GM12878 (cell line): ENCODE results near the gene SLC6A17. TPM values are rescaled to one million over a fixed set of nuclear protein-coding genes. Genes with fewer than 3 reads are reported as not detected.

Experiments used
- ATAC-seq: fragments of 200-7000 bp; cut with Tn5 transposase; 3 replicates; pipeline ENCODE4 v1.9.1; 2020; ENCODE audit warnings: mild to moderate bottlenecking, moderate library complexity
- BruUV-seq: library from RNA; stranded (reverse); fragments of 400-500 nt; replicated peaks from 2 replicates; lab custom pipeline; 2021; lab: Mats Ljungman, UMichigan
- CTCF ChIA-PET: fragments of 300-600 bp; sonication (Branson Sonifier 250); formaldehyde crosslinking; extraction: SDS; loops from one replicate; lab custom pipeline; 2021; ENCODE audit warnings: inconsistent platforms; lab: Yijun Ruan, JAX
- POLR2A ChIA-PET: fragments of 350-600 bp; formaldehyde crosslinking; extraction: SDS; loops from one replicate; lab custom pipeline; 2021; ENCODE audit warnings: inconsistent platforms; lab: Charles Lee
- RAD21 ChIA-PET: fragments of 300-600 bp; sonication (Branson Sonifier 250); formaldehyde crosslinking; loops from one replicate; lab custom pipeline; 2023; ENCODE audit warnings: antibody characterized with exemption; ENCODE audit not compliant: unreplicated experiment; lab: Charles Lee
- SMC1A ChIA-PET: fragments of 300-600 bp; sonication (Branson Sonifier 250); formaldehyde crosslinking; loops from one replicate; lab custom pipeline; 2023; ENCODE audit not compliant: unreplicated experiment, uncharacterized antibody; lab: Charles Lee
- DNase-seq: peaks from one replicate; pipeline ENCODE4 v3.0.0-alpha.2; 2011; ENCODE audit warnings: low read depth, low spot score
- FAIRE-seq: peaks from 3 replicates; lab custom pipeline; 2011; peaks lifted over from hg19 to GRCh38; lab: Jason Lieb, UNC
- H2AFZ ChIP-seq: 2 replicates; pipeline ENCODE4 v1.6.0; 2011; ENCODE audit warnings: low read depth, low read length, control low read depth; ENCODE audit not compliant: control insufficient read depth
- H3K27ac ChIP-seq: 2 replicates; pipeline ENCODE4 v1.5.1; 2011; ENCODE audit warnings: control low read depth; ENCODE audit not compliant: control insufficient read depth, insufficient read depth
- H3K27me3 ChIP-seq, 2 experiments: replicated peaks in 1 of 2; 2 replicates each; pipeline versions ENCODE4 v1.6.0 to v1.6.1; 2011; ENCODE audit warnings: low read length in 1 of 2; ENCODE audit not compliant: control insufficient read depth in 2 of 2, insufficient read depth in 2 of 2
- H3K36me3 ChIP-seq, 2 experiments: 2 replicates each; pipeline ENCODE4 v1.5.1; 2011; ENCODE audit warnings: low read length in 1 of 2; ENCODE audit not compliant: control insufficient read depth in 2 of 2, insufficient read depth in 2 of 2
- H3K4me1 ChIP-seq: 2 replicates; pipeline ENCODE4 v1.6.1; 2011; ENCODE audit warnings: mild to moderate bottlenecking, low read length, moderate library complexity, mixed read lengths; ENCODE audit not compliant: control insufficient read depth, insufficient read depth
- H3K4me2 ChIP-seq: 2 replicates; pipeline ENCODE4 v1.6.0; 2011; ENCODE audit warnings: control low read depth; ENCODE audit not compliant: control insufficient read depth, insufficient read depth
- H3K4me3 ChIP-seq: fragments of 200-600 bp; sonication (generic); 2 replicates; pipeline ENCODE4 v1.5.1; 2016
- H3K79me2 ChIP-seq: 2 replicates; pipeline ENCODE4 v1.6.0; 2011; ENCODE audit warnings: low read length; ENCODE audit not compliant: control insufficient read depth, insufficient read depth
- H3K9ac ChIP-seq: 2 replicates; pipeline ENCODE4 v1.8.0; 2011; ENCODE audit warnings: low read length, control low read depth, mixed read lengths; ENCODE audit not compliant: control insufficient read depth, insufficient read depth
- H3K9me3 ChIP-seq: replicated peaks from 3 replicates; pipeline ENCODE4 v1.5.1; 2011; ENCODE audit warnings: mild to moderate bottlenecking, low read length; ENCODE audit not compliant: control insufficient read depth, insufficient read depth
- H4K20me1 ChIP-seq: 2 replicates; pipeline ENCODE4 v1.6.0; 2011; ENCODE audit not compliant: control insufficient read depth, insufficient read depth
- EP300 ChIP-seq, 2 experiments: fragments of 150-350 bp in 1 of 2; IDR thresholded peaks; 2 replicates each; pipeline ENCODE4 v1.6.1; 2011 to 2012; ENCODE audit warnings: low read depth in 2 of 2, low read length in 2 of 2, borderline replicate concordance in 1 of 2, improper control_type of control experiment in 1 of 2, inconsistent platforms in 1 of 2; ENCODE audit not compliant: control insufficient read depth in 1 of 2
- IRF5 ChIP-seq: fragments of 450-650 bp; IDR thresholded peaks from 2 replicates; pipeline ENCODE4 v1.6.1; 2017; ENCODE audit warnings: borderline replicate concordance
- MTA3 ChIP-seq: IDR thresholded peaks from 2 replicates; pipeline ENCODE4 v1.6.1; 2012; ENCODE audit warnings: low read length, inconsistent platforms, borderline replicate concordance
- PRDM15 ChIP-seq: fragments of 450-650 bp; formaldehyde crosslinking; IDR thresholded peaks from 2 replicates; pipeline ENCODE4 v1.4.0; 2020; ENCODE audit warnings: mild to moderate bottlenecking, moderate library complexity
- RUNX3 ChIP-seq: IDR thresholded peaks from 2 replicates; pipeline ENCODE4 v1.6.1; 2012; ENCODE audit warnings: low read length, inconsistent platforms
- YBX1 ChIP-seq: fragments of 450-650 bp; IDR thresholded peaks from 2 replicates; pipeline ENCODE4 v1.6.1; 2016; ENCODE audit warnings: antibody characterized with exemption
- ZNF687 ChIP-seq: fragments of 450-650 bp; IDR thresholded peaks from 2 replicates; pipeline ENCODE4 v1.6.1; 2017; ENCODE audit warnings: mild to moderate bottlenecking, moderate library complexity
- whole genome bisulfite sequencing: methylation state at CpG from one replicate; pipeline ENCODE4 v1.1.6; 2016; ENCODE audit warnings: low lambda C conversion rate; ENCODE audit not compliant: insufficient replicate concordance, insufficient coverage; ENCODE audit errors: missing lambda C conversion rate; 5-methylcytosine and 5-hydroxymethylcytosine counted together
- in situ Hi-C: fragments of 300-500 bp; cut with MboI; formaldehyde crosslinking; loops from 9 replicates; pipeline ENCODE4 v1.14.3; 2018; ENCODE audit warnings: mixed read lengths
- intact Hi-C: fragments of 100-400 bp; cut with micrococcal nuclease; formaldehyde crosslinking; loops from one replicate; pipeline ENCODE4 v1.14.2; 2022; ENCODE audit not compliant: unreplicated experiment
- polyA plus RNA-seq, 11 experiments: library from polyadenylated mRNA; depleted of rRNA in 4 of 11; unstranded in 6 of 11; stranded (reverse) in 5 of 11; fragments of >200 nt; fragmentation: Nextera tagmentation in 4 of 11; fragmentation: Illumina TruSeq in 1 of 11; extraction: Ambion mirVana in 4 of 11; extraction: Trizol in 1 of 11; gene quantifications; 1 replicate in 1 of 11; 2 replicates in 10 of 11; pipeline versions ENCODE4 v1.2.1 to v1.2.3, GENCODE V29; 2011 to 2016; ENCODE audit warnings: inconsistent platforms in 2 of 11, missing spikeins in 2 of 11, low read depth in 1 of 11
- total RNA-seq, 4 experiments: library from RNA; depleted of rRNA in 3 of 4; stranded (reverse); fragments of >200 nt in 3 of 4; fragmentation: Illumina TruSeq in 1 of 4; extraction: Trizol in 1 of 4; gene quantifications; 2 replicates each; pipeline versions ENCODE4 v1.2.1 to v1.2.3, GENCODE V29; 2013 to 2021

Gene SLC6A17
- total and polyA plus RNA-seq, 10 of the 15 experiments (the other 5 are each of a cell fraction or from before 2014, with no cell fraction given) = not detected

- TF ChIP-seq ZNF687 = no peak
These were observed 54.9 kb downstream of the SLC6A17 start (continued) for GRCh38 chr1:110205156-110205555.

GRCh38 chr1:110205591-110206155, 55.4 kb downstream of the SLC6A17 start:
- CTCF ChIA-PET = interaction anchor here (0.5 to 18.8 kb wide), 11 partner anchors 10 to 292 kb away, joined by 3 to 753 read pairs (median 62); partner anchors contain the start of genes LAMTOR5 and RBM15
- TF ChIP-seq RUNX3 (no peak), YBX1 (no peak), MTA3 (no peak), PRDM15 (no peak), IRF5 (no peak), EP300 (IDR thresholded peaks at IDR 0.05; ENCODE audit: borderline replicate concordance in 1 of 2, control insufficient read depth in 1 of 2, low read depth in 2 of 2, low read length in 2 of 2) (no peak)

More at GRCh38 chr1:110205591-110206155, 55.4 kb downstream of the SLC6A17 start:
- Histone ChIP-seq H3K4me2 (no peak overlapping the region), H3K36me3 (no peaks in the 10 kb centered on the region), H3K4me3 (no peak overlapping the region), H3K9me3 (no peaks in the 10 kb centered on the region), H3K4me1 (peaks cover 4% of the 10 kb centered on the region; the same call in 1 of the 2 replicates), H3K9ac (no peak overlapping the region), H4K20me1 (no peaks in the 10 kb centered on the region), H2AFZ (no peak overlapping the region), H3K27ac (no peak overlapping the region), H3K79me2 (no peaks in the 10 kb centered on the region), H3K27me3 (no peaks in the 10 kb centered on the region; a peak in 2 of 4 replicates)
- DNase-seq = no peak
- no TSS peak for BruUV-seq
- ATAC-seq = no peak
- ChIA-PET RAD21 (interaction anchor here (1.0 to 6.0 kb wide), 7 partner anchors 108 to 290 kb away, joined by 3 to 319 read pairs (median 51); no protein-coding TSS in a partner anchor), POLR2A (interaction anchor here (0.7 kb wide), 1 partner anchor 131 kb away, joined by 3 read pairs; no protein-coding TSS in a partner anchor), SMC1A (interaction anchor here (1.1 to 17.8 kb wide), 7 partner anchors 34 to 291 kb away, joined by 3 to 524 read pairs (median 28); partner anchors contain the start of gene RBM15)
- in situ Hi-C loops (loop anchor here (5.0 kb wide), 1 partner anchor 202 kb away; the partner anchor contains the start of gene LAMTOR5), intact Hi-C loops (no loop called here)
- WGBS = 44% methylated on average over 6 of the region's 6 CpGs
- no peak for FAIRE-seq
